NCI-H2227 (cell line): ENCODE data around the gene IMPA2.

Experiments used
- DNase-seq: peaks from one replicate; lab custom pipeline; 2025; ENCODE audit not compliant: unreplicated experiment; lab: John Stamatoyannopoulos, UW

The IMPA2 gene

GRCh38 chr18:12046046-12046750, 64.9 kb downstream of the IMPA2 start:
- DNase-seq: no peak

GRCh38 chr18:12046751-12047335, 65.5 kb downstream of the IMPA2 start:
- DNase-seq: no peak

GRCh38 chr18:12048010-12048826, 66.9 kb downstream of the IMPA2 start:
- no peak for DNase-seq

- DNase-seq: no peak
Measured at GRCh38 chr18:12048827-12049175, 67.5 kb downstream of the IMPA2 start.

DNA sequence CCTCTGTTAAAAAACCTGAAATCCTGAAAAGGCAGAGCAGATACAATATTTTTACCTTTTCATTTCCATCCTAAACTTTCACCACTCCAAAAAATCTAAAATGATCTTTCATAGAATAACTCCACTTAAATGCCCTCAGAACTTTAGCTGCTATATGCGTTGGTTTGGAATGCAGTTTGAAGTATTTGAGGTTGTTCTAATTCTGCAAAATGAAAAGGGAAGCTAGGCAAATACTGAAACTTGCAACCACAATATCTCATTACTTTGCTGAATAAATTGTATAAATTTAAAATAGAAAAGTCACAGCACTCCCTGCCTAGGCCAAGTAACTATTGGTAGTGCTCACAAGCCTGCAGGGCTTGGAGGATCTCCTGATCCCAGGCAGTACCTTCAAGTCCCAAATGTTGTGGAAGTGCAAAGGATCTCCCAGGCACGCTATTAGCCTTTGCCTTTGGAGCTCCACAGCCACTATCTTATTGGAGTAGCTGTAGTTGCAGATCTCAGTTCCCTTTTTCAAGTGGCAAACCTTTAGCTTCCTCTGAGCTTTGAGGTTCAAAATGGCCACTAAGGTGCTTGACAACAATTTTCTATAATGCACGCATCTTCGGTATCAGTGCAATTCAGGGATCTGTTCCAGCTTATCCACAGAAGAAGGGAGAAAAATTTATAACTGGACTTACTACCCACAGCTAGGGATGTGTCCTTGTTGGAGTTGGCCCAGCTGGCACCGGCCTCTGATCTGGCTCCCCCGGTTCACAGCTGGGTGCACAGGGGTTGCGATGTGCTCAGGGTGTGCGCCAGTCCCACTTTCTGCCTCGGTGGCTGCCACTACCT, 68.9 kb downstream of the IMPA2 start:
- no peak for DNase-seq

GRCh38 chr18:12052866-12053265, 71.6 kb downstream of the IMPA2 start:
- no peak for DNase-seq

- no peak for DNase-seq
Measured at GRCh38 chr18:12053289-12053688, 72.0 kb downstream of the IMPA2 start.

DNA sequence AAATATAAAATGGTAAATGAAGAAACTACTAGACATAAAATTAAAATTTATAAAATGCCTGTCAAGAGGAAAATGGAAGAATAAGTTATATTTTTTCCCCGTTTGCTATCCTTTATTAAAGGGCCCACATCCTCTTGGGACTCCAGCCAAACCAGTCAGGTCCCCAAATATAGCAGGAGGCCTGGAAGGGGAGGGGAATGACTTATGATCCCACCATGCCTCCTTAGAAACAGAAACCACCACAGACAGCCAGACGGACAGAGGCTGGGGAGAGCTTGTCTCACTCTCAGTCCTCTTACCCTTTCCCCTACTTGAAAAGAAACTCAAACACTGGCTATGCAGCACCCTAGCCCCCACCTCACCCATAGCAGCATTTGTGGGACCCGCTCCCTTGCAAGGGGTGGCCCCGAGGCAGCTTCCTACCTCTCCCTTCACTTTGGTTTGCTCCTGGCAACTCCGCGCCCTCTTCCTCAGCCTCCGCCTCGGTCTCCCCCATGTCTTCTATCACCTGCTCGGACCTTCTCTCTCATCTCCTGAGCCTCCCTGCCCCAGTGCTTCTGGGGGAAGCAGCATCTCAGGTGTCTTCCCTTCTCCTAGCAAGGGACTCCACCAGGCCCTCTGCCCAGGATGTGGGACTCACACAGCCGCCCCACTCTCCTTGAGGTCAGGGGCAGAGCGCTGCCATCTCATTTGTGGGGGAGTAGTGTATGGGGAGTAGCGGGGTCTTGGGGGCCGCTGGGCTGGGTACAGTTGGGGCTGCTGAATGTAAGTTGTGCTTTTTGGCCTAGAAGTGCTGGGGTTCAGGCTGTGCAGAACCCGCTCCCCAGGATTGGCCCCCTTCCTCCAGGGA, 75.0 kb downstream of the IMPA2 start:
- no peak for DNase-seq

GRCh38 chr18:12056884-12057402, 75.6 kb downstream of the IMPA2 start:
- DNase-seq: no peak

DNA sequence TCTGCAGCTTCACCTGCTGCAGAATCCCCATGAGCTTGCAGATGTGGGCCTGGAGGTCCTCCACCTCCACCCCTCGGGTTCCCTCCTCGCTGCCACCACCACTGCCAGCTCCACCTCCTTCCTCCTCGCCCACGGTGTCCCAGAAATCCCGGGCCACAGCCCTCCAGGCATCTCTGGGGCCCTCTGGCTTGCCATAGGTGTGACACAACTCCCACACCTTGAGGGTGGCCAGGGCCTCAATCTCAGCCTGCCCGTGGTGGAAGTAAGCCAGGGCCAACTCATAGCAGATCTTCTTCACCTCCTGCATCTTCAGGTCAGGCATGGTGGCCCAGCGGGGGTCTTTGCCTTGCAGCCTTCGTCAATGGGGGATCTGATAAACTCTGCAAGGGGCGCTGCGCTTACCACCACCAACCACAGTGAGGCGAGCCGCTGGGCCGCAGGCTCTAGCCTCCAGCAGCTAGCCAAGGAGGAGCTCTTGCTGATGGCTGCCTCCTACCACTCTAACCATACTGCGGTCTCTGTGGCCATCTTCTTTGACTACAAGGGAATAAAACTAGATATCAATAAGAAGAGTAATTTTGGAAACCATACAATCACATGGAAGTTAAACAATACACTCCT, 76.2 kb downstream of the IMPA2 start:
- no peak for DNase-seq

- DNase-seq: peak; percentile 75
Measured at GRCh38 chr18:12059334-12060181, 78.3 kb downstream of the IMPA2 start.

DNA sequence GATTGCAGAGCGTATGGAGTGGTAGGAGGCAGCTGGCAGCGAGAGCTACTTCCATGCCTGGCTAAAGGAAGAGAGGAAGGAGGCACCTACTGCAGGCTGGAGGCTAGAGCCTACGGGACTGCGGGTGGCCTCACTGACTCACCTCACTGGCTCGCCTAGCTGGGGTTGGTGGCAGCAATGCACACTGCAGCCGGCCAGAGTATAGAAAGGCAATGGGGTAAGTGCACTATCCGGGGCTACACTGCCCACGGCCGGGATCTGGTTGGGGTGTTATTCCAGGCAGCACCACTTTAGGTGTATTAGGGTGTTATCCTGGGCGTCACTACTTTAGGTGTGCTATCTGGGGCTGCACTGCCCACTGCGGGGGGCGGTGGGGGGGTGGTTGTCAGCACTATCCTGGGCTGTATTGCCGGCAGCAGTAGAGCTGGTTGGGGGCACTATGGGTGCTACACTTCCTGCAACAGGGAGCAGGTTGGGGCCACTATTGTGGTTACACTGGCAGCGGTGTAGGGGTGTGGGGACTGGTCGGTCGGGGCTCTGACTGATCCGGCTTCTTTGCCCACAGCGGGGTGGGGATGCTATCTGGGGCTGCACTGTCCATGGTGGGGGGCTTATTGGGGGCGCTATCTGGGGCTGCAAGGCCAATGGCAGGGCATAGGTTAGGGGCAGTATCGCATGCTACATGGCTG, 79.0 kb downstream of the IMPA2 start:
- DNase-seq: no peak

DNA sequence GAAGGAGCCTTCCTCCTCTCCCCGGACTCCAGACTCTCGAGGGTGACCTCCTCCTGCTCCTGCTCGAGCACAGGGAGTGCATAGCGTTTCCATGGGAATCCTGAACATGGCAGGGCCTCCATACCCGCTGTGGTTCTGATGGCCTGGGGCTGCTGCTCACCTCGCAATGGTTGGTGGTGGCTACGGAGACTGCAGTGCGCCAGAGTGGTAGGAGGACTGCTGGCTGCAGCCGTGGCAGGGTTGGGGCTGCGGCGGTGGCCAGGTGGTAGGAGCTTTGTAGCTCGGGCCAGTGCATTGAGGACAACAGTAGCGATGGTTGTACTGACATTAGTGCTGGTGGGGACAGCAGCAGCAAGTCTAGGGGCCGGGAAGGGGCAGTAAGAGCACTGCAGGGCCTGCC, 80.4 kb downstream of the IMPA2 start:
- DNase-seq: no peak

GRCh38 chr18:12062974-12063373, 81.7 kb downstream of the IMPA2 start:
- no peak for DNase-seq

GRCh38 chr18:12064086-12064763, 82.9 kb downstream of the IMPA2 start:
- no peak for DNase-seq

DNA sequence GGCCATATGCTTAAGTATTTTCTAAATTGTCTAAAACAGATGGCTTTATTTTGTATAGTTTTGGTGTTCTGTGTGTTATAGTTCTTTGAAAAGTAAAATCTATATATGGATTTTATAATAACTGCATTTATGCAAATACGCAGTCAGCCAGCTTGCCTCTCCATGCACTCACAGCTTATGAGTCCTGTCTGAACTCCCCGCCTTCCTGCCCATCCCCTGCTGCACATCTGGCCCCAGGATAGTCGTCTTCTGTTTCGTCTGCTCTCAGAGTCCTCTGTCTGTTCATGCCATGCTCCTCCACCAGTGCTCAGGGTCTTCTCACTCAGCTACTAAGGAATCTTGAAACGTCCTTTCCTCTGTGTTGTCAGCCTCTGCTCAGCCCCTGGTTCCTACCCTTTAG, 84.1 kb downstream of the IMPA2 start:
- no peak for DNase-seq

- no peak for DNase-seq
Measured at GRCh38 chr18:12066910-12067511, 85.7 kb downstream of the IMPA2 start.
